H1 (cell line): ENCODE results near the gene TUT4. TPM values are rescaled to one million over a fixed set of nuclear protein-coding genes. Genes with fewer than 3 reads are reported as not detected.

Experiments
- CTCF ChIA-PET: fragments of 300-600 bp; sonication (Branson Sonifier 250); formaldehyde crosslinking; loops from one replicate; lab custom pipeline; 2021; ENCODE audit not compliant: partially characterized antibody; lab: Charles Lee
- POLR2A ChIA-PET: fragments of 300-600 bp; sonication (Branson Sonifier 250); formaldehyde crosslinking; loops from one replicate; lab custom pipeline; 2021; ENCODE audit warnings: inconsistent platforms; ENCODE audit not compliant: partially characterized antibody; lab: Charles Lee
- DNase-seq, 2 experiments: peaks; one replicate each; pipeline versions ENCODE4 v3.0.0 to v3.0.0-alpha.2; 2010 to 2022; ENCODE audit warnings: low spot score in 2 of 2, low read depth in 1 of 2, mixed read lengths in 1 of 2
- FAIRE-seq: peaks from 2 replicates; lab custom pipeline; 2011; peaks lifted over from hg19 to GRCh38; lab: Jason Lieb, UNC
- H2AFZ ChIP-seq: 2 replicates; pipeline ENCODE4 v1.8.1; 2012; ENCODE audit warnings: low read length, inconsistent platforms
- H2AK5ac ChIP-seq: 2 replicates; pipeline ENCODE4 v1.6.1; 2013; ENCODE audit warnings: low read depth, low read length
- H2BK120ac ChIP-seq: replicated peaks from 2 replicates; pipeline ENCODE3; 2013; ENCODE audit warnings: low read depth, low read length, inconsistent platforms
- H2BK12ac ChIP-seq: 2 replicates; pipeline ENCODE4 v1.6.1; 2013; ENCODE audit warnings: low read depth, low read length
- H2BK15ac ChIP-seq: 2 replicates; pipeline ENCODE4 v1.6.1; 2013; ENCODE audit warnings: low read length
- H2BK20ac ChIP-seq: 2 replicates; pipeline ENCODE4 v1.6.1; 2013; ENCODE audit warnings: low read length
- H2BK5ac ChIP-seq: 2 replicates; pipeline ENCODE4 v1.6.1; 2013; ENCODE audit warnings: low read depth, low read length
- H3K14ac ChIP-seq: 2 replicates; pipeline ENCODE4 v1.6.1; 2013; ENCODE audit warnings: inconsistent platforms; ENCODE audit not compliant: insufficient read length
- H3K18ac ChIP-seq: 2 replicates; pipeline ENCODE4 v1.6.1; 2013; ENCODE audit warnings: low read length; ENCODE audit errors: extremely low read depth
- H3K23ac ChIP-seq: 2 replicates; pipeline ENCODE4 v1.6.1; 2013; ENCODE audit warnings: inconsistent platforms; ENCODE audit not compliant: insufficient read length
- H3K23me2 ChIP-seq: 2 replicates; pipeline ENCODE4 v1.6.1; 2013; ENCODE audit warnings: low read depth, low read length
- H3K27ac ChIP-seq: 2 replicates; pipeline ENCODE4 v1.6.1; 2011; ENCODE audit warnings: low read depth, low read length, inconsistent platforms
- H3K27me3 ChIP-seq, 4 experiments: replicated peaks in 1 of 4; 1 replicate in 1 of 4; 2 replicates in 3 of 4; pipeline versions ENCODE4 v1.6.1 to v1.8.1; 2011 to 2013; ENCODE audit warnings: low read length in 3 of 4, mild to moderate bottlenecking in 3 of 4, inconsistent platforms in 2 of 4, mixed read lengths in 2 of 4, moderate library complexity in 1 of 4; ENCODE audit not compliant: control insufficient read depth in 3 of 4, insufficient read depth in 3 of 4; ENCODE audit errors: extremely low read depth in 1 of 4
- H3K36me3 ChIP-seq, 4 experiments: 2 replicates each; pipeline versions ENCODE4 v1.6.1 to v1.8.1; 2011 to 2013; ENCODE audit warnings: mild to moderate bottlenecking in 4 of 4, low read length in 3 of 4, moderate library complexity in 2 of 4, control low read depth in 1 of 4, inconsistent platforms in 1 of 4; ENCODE audit not compliant: insufficient read depth in 4 of 4, control insufficient read depth in 2 of 4
- H3K4ac ChIP-seq: replicated peaks from 2 replicates; pipeline ENCODE3; 2013; ENCODE audit warnings: low read length, low read depth, mixed read lengths, inconsistent platforms; ENCODE audit not compliant: insufficient read length
- H3K4me1 ChIP-seq, 4 experiments: replicated peaks in 1 of 4; 1 replicate in 1 of 4; 2 replicates in 3 of 4; pipeline versions ENCODE4 v1.6.1 to v1.8.1; 2011 to 2013; ENCODE audit warnings: low read length in 3 of 4, inconsistent platforms in 2 of 4, mixed read lengths in 1 of 4; ENCODE audit not compliant: insufficient read depth in 4 of 4, control insufficient read depth in 3 of 4
- H3K4me2 ChIP-seq, 2 experiments: 2 replicates each; pipeline versions ENCODE4 v1.6.1 to v1.8.1; 2011 to 2013; ENCODE audit warnings: low read depth in 2 of 2, low read length in 2 of 2, control low read depth in 1 of 2, inconsistent platforms in 1 of 2, mild to moderate bottlenecking in 1 of 2; ENCODE audit not compliant: insufficient read depth in 1 of 2
- H3K4me3 ChIP-seq, 4 experiments: fragments of 200-600, 300-600 bp in 1 of 4; sonication (generic), shearing (Covaris generic), sonication (Bioruptor Twin) in 1 of 4; 2 replicates each; pipeline versions ENCODE4 v1.5.1 to v1.8.1; 2011 to 2016; ENCODE audit warnings: low read length in 4 of 4, low read depth in 3 of 4, control low read depth in 2 of 4, inconsistent platforms in 2 of 4, mild to moderate bottlenecking in 2 of 4, mixed read lengths in 1 of 4, moderate library complexity in 1 of 4; ENCODE audit not compliant: insufficient read depth in 2 of 4; ENCODE audit errors: extremely low read depth in 1 of 4
- H3K56ac ChIP-seq: replicated peaks from 2 replicates; pipeline ENCODE3; 2013; ENCODE audit warnings: low read depth, mild to moderate bottlenecking, mixed read lengths, low read length, inconsistent platforms; ENCODE audit not compliant: insufficient read length
- H3K79me1 ChIP-seq: 2 replicates; pipeline ENCODE4 v1.6.1; 2013; ENCODE audit warnings: low read depth, low read length, control low read depth
- H3K79me2 ChIP-seq, 2 experiments: 2 replicates each; pipeline versions ENCODE4 v1.6.1 to v1.8.1; 2012 to 2013; ENCODE audit warnings: low read length in 2 of 2, mild to moderate bottlenecking in 2 of 2, inconsistent platforms in 1 of 2; ENCODE audit not compliant: insufficient read depth in 2 of 2, control insufficient read depth in 1 of 2
- H3K9ac ChIP-seq, 4 experiments: replicated peaks in 1 of 4; 1 replicate in 1 of 4; 2 replicates in 3 of 4; pipeline versions ENCODE4 v1.6.1 to v1.8.1; 2011 to 2013; ENCODE audit warnings: low read depth in 3 of 4, low read length in 3 of 4, control low read depth in 2 of 4, mild to moderate bottlenecking in 2 of 4, moderate library complexity in 2 of 4, inconsistent platforms in 1 of 4; ENCODE audit errors: extremely low read depth in 1 of 4
- H3K9me3 ChIP-seq, 2 experiments: 2 replicates each; pipeline versions ENCODE4 v1.6.1 to v1.8.1; 2012 to 2013; ENCODE audit warnings: mild to moderate bottlenecking in 2 of 2, moderate library complexity in 2 of 2, control low read depth in 1 of 2, inconsistent platforms in 1 of 2, low read depth in 1 of 2, low read length in 1 of 2, mixed read lengths in 1 of 2; ENCODE audit not compliant: insufficient read depth in 2 of 2
- H4K20me1 ChIP-seq, 2 experiments: replicated peaks in 1 of 2; 2 replicates each; pipeline versions ENCODE3 to v1.8.1; 2011 to 2013; ENCODE audit warnings: inconsistent platforms in 2 of 2, low read length in 2 of 2, mild to moderate bottlenecking in 1 of 2; ENCODE audit not compliant: insufficient read depth in 2 of 2, control insufficient read depth in 1 of 2
- H4K5ac ChIP-seq: 2 replicates; pipeline ENCODE4 v1.6.1; 2013; ENCODE audit warnings: low read length, low read depth, mixed read lengths, inconsistent platforms; ENCODE audit not compliant: insufficient read length
- H4K8ac ChIP-seq: 2 replicates; pipeline ENCODE4 v1.8.0; 2013; ENCODE audit warnings: mild to moderate bottlenecking, moderate library complexity, low read length, inconsistent platforms; ENCODE audit not compliant: insufficient read depth; ENCODE audit errors: extremely low read depth
- H4K91ac ChIP-seq: replicated peaks from 2 replicates; pipeline ENCODE3; 2013; ENCODE audit warnings: low read length, mixed read lengths, inconsistent platforms; ENCODE audit not compliant: insufficient read length
- EZH2 ChIP-seq: fragments of 200-600 bp; sonication (generic); IDR thresholded peaks from 2 replicates; pipeline ENCODE4 v1.7.1; 2012; ENCODE audit warnings: low read depth, mild to moderate bottlenecking, moderate library complexity, low read length, inconsistent platforms; ENCODE audit not compliant: severe bottlenecking
- HDAC2 ChIP-seq, 2 experiments: fragments of 300-600 bp in 1 of 2; sonication (generic) in 1 of 2; IDR thresholded peaks; 2 replicates each; pipeline ENCODE4 v1.6.1; 2011 to 2012; ENCODE audit warnings: low read depth in 2 of 2, low read length in 2 of 2, mild to moderate bottlenecking in 2 of 2, moderate library complexity in 2 of 2, borderline replicate concordance in 1 of 2, inconsistent platforms in 1 of 2
- KDM4A ChIP-seq: IDR thresholded peaks from one replicate; pipeline ENCODE4 v1.7.1; 2012; ENCODE audit warnings: low read depth, mild to moderate bottlenecking, moderate library complexity, low read length, inconsistent platforms; ENCODE audit not compliant: severe bottlenecking
- POLR2AphosphoS5 ChIP-seq: IDR thresholded peaks from 2 replicates; pipeline ENCODE4 v1.6.1; 2011; ENCODE audit warnings: low read depth, low read length
- SP1 ChIP-seq: IDR thresholded peaks from 2 replicates; pipeline ENCODE4 v1.6.1; 2011; ENCODE audit warnings: low read depth, low read length
- SUZ12 ChIP-seq: fragments of 200-600 bp; sonication (generic); IDR thresholded peaks from 2 replicates; pipeline ENCODE4 v1.6.1; 2012; ENCODE audit warnings: mild to moderate bottlenecking, inconsistent platforms, low read length, moderate library complexity, mixed read lengths
- TAF7 ChIP-seq: optimal IDR thresholded peaks from 2 replicates; pipeline ENCODE3; 2011; ENCODE audit warnings: low read depth, mild to moderate bottlenecking, inconsistent platforms, low read length, moderate library complexity, borderline replicate concordance
- WGBS, 2 experiments: shearing (Covaris generic) in 1 of 2; methylation state at CpG; one replicate each; pipeline versions ENCODE4 v1.1.6 to v1.1.7; 2013 to 2015; ENCODE audit warnings: low lambda C conversion rate in 2 of 2, mixed read lengths in 2 of 2, inconsistent platforms in 1 of 2, low coverage in 1 of 2, missing lambda C conversion rate in 1 of 2; ENCODE audit not compliant: insufficient replicate concordance in 2 of 2, insufficient coverage in 1 of 2, insufficient read length in 1 of 2; ENCODE audit errors: extremely low coverage in 1 of 2, missing lambda C conversion rate in 1 of 2; 5-methylcytosine and 5-hydroxymethylcytosine counted together
- polyA plus RNA-seq, 7 experiments: library from polyadenylated mRNA; depleted of rRNA in 3 of 7; stranded (reverse) in 5 of 7; unstranded in 2 of 7; fragments of >200 nt in 5 of 7; fragments of 200-250 nt in 2 of 7; gene quantifications; 1 replicate in 5 of 7; 2 replicates in 1 of 7; 4 replicates in 1 of 7; pipeline versions ENCODE4 v1.2.1 to v1.2.3, GENCODE V29; 2011 to 2013; ENCODE audit warnings: missing spikeins in 2 of 7, mixed read lengths in 2 of 7
- total RNA-seq: library from RNA; stranded (reverse); fragmentation: NEBNext Ultra II Directional; extraction: Animal tissue kit (Norgen Biotek cat#: 25700); gene quantifications from 2 replicates; pipeline ENCODE4 v1.2.1, GENCODE V29; 2021
- TF ChIP-seq, protein P1 (sequence below): IDR thresholded peaks from 2 replicates; pipeline ENCODE4 v1.6.1; 2011; ENCODE audit warnings: low read depth, mild to moderate bottlenecking, low read length; ENCODE audit not compliant: insufficient read depth

The TUT4 gene
- total and polyA plus RNA-seq, 2 of the 8 experiments (the other 6 are each of a cell fraction or from before 2014, with no cell fraction given): 54.5 to 63.3 TPM

DNA sequence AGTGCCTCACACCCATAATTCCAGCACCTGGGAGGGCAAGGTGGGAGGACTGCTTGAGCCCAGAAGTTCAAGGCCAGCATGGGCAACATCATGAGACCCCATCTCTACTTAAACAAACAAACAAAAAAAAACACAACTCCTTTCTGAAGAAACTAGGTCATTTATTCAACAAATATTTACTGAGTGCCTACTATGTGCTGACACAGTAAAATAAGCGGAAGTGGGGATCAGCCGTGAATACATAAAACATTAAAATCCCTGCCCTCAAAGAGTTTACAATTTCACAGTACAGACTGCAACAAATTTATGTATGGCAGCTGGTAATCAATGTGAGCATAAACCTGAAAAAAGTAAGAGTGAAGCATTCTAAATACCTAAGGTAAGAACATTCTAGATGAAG, 65.3 kb downstream of the TUT4 start:
- H3K18ac ChIP-seq: no peak overlapping the region
- DNase-seq: no peak
- no peak overlapping the region for H3K4me2 ChIP-seq
- H2BK5ac ChIP-seq: no peak overlapping the region
- H3K27ac ChIP-seq: no peak overlapping the region
- H2BK120ac ChIP-seq: no peak overlapping the region
- no peak overlapping the region for H4K91ac ChIP-seq
- no peak overlapping the region for H2BK15ac ChIP-seq
- H2AK5ac ChIP-seq: no peak overlapping the region
- no peak overlapping the region for H2AFZ ChIP-seq
- H4K5ac ChIP-seq: no peak overlapping the region
- no peaks in the 10 kb centered on the region for H3K4me1 ChIP-seq
- no peak overlapping the region for H3K23ac ChIP-seq
- H3K9me3 ChIP-seq: no peaks in the 10 kb centered on the region
- H3K23me2 ChIP-seq: no peaks in the 10 kb centered on the region
- no peak overlapping the region for H2BK12ac ChIP-seq
- H3K27me3 ChIP-seq: no peaks in the 10 kb centered on the region
- FAIRE-seq: no peak
- CTCF ChIA-PET: no interaction called here
- POLR2A ChIA-PET: interaction anchor here (1.0 kb wide), 1 partner anchor 12 kb away, joined by 3 read pairs; no protein-coding TSS in a partner anchor
- no peaks in the 10 kb centered on the region for H3K79me1 ChIP-seq
- WGBS, 2 experiments: 90% methylated on average over 2 of the region's 2 CpGs; no CpG with 5 or more reads in 1 of the 2 experiments
- no peak overlapping the region for H3K9ac ChIP-seq
- H4K20me1 ChIP-seq: no peaks in the 10 kb centered on the region
- no peak overlapping the region for H3K56ac ChIP-seq
- no peak overlapping the region for H3K4ac ChIP-seq
- no peak overlapping the region for H3K4me3 ChIP-seq
- H4K8ac ChIP-seq: no peak overlapping the region
- H3K79me2 ChIP-seq: no peaks in the 10 kb centered on the region
- no peak overlapping the region for H3K14ac ChIP-seq
- H3K36me3 ChIP-seq: peaks cover 0 to 22% (median 1%) of the 10 kb centered on the region in 4 experiments; a peak in 3 of 8 replicates
- no peak overlapping the region for H2BK20ac ChIP-seq
- TF ChIP-seq, protein P1, sequence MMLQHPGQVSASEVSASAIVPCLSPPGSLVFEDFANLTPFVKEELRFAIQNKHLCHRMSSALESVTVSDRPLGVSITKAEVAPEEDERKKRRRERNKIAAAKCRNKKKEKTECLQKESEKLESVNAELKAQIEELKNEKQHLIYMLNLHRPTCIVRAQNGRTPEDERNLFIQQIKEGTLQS: no peak
- TF ChIP-seq SUZ12 (no peak), SP1 (no peak), TAF7 (no peak), POLR2AphosphoS5 (no peak), KDM4A (no peak), HDAC2 (IDR thresholded peaks at IDR 0.05; ENCODE audit: borderline replicate concordance in 1 of 2, low read depth in 2 of 2, low read length in 2 of 2) (no peak), EZH2 (no peak)
